Measurements from ENCODE around the gene BEST1.

Gene BEST1

DNA sequence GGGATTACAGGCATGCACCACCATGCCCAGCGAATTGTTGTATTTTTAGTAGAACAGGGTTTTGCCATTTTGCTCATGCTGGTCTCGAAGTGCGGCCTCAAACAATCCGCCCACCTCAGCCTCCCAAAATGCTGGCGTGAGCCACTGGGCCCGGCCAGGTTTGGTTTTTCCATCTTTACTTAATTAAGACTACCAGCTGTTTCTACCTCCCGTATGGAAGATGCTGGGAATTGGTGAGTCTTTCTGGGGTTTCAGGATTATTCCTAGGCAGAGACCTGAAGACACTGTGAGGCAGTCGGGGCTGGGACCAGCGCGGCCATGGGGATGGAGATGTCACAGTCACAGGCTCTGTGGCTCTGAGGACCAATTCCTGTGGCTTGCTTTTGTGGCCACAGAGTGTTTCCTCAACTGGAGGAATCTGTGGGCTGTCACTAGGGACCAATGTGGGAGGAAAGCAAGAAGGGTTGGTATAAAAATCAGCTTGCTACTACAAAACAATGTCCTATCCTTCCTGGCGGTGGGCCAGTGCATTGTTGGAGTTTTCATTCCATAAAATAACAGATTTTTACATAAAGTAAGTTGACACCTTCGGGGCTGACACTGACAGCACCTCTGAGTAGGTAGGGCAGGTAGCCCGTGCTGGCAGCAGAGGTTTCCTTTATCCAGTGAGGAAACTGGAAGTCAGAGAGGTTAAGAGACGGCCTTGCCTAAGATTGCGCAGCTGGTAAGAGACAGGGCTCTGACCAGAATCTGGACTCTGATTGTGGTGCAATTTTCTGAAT is 25.7 kb downstream of the BEST1 start:
- Histone ChIP-seq H3K36me3 (no peaks in the 10 kb centered on the region), H3K4me2 (peak overlapping the region; percentile 68 to 98 (median 93)), H3K4me1 (peaks cover 51 to 95% (median 82%) of the 10 kb centered on the region in 10 experiments), H3K4me3 (no peak overlapping the region), H3K27me3 (peaks cover 0 to 3% (median 0%) of the 10 kb centered on the region in 11 experiments; a peak in 2 of 22 replicates), H3K9me3 (replicated peaks in 1 of 11) (no peaks in the 10 kb centered on the region), H4K20me1 (no peaks in the 10 kb centered on the region), H3K27ac (peak overlapping the region in 9 of 11 experiments; percentile 17 to 100 (median 98); a peak in 16 of 22 replicates), H3K9ac (peak overlapping the region in 9 of 11 experiments; percentile 0 to 100 (median 46); a peak in 13 of 22 replicates)
- peak in 1 of 11 experiments; percentile 41; a peak in 2 of 22 replicates for TF ChIP-seq Cebpa-rat (IDR thresholded peaks at IDR 0.05)

DNA sequence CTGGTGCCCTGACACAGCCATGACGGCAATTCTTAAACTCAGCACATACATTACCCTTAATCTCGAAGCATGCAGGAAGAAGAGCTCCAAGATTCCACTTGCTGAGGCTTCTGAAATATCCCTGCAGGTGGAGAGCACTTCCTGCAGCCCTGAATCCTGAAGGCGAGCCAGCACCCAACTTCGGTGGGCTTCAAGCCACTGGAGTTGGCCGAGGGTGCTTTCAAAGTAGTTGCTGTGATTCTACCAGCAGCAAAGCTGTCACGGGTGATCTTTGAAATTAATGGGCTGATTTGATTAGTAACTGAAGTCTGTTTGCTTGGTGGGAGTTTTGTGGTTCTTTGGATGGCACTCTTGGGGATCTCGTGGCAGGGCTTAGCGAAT is 26.3 kb downstream of the BEST1 start:
- Histone ChIP-seq H3K9me3 (replicated peaks in 1 of 11) (no peaks in the 10 kb centered on the region), H3K27ac (peak overlapping the region in 10 of 11 experiments; percentile 3 to 100 (median 98); a peak in 16 of 22 replicates), H3K27me3 (peaks cover 0 to 3% (median 0%) of the 10 kb centered on the region in 11 experiments; a peak in 2 of 22 replicates), H3K4me2 (peak overlapping the region; percentile 68 to 98 (median 93)), H3K4me1 (peaks cover 47 to 95% (median 82%) of the 10 kb centered on the region in 10 experiments), H3K9ac (peak overlapping the region in 9 of 11 experiments; percentile 0 to 100 (median 46); a peak in 12 of 22 replicates), H4K20me1 (no peaks in the 10 kb centered on the region), H3K36me3 (no peaks in the 10 kb centered on the region), H3K4me3 (no peak overlapping the region)
- no peak for TF ChIP-seq Cebpa-rat (IDR thresholded peaks at IDR 0.05)

DNA sequence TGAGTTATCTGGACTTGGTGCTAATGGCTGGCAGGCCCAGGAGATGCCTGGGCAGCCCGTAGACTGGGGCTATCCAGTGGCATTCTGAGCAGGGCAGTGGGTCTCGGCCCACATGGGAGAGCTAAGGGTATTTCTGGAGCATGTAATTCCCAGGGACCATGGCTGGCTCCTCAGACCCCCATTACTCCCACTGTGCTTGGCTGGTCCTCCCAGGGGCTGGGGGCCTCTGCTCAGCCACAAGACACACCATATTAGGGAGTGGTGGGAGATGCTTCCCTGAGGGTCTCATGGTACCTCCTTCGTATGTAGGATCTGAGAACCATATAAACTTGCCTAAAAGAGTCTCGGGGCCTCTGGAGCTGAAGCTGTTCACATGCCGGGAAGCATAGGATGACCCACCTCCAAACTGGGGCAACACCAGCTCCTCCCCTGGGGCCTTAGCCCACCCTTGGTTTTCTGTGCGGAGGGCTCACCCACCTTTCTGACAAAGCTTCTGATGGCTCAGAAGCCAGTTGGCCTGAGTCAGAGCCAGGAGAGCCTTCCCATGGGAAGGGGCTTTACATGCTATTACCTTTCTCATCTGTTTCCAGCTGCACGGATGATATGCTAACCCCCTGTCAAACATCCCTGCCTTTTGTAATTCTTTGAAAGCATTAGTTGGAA is 26.8 kb downstream of the BEST1 start:
- H3K27me3 ChIP-seq, result peaks cover 0 to 3% (median 0%) of the 10 kb centered on the region in 11 experiments; a peak in 2 of 22 replicates
- peak overlapping the region in 9 of 11 experiments; percentile 3 to 100 (median 98); a peak in 16 of 22 replicates for H3K27ac ChIP-seq
- no peak for TF ChIP-seq Cebpa-rat (IDR thresholded peaks at IDR 0.05)
- H3K9ac ChIP-seq, result peak overlapping the region in 7 of 11 experiments; percentile 9 to 100 (median 98); a peak in 8 of 22 replicates
- no peak overlapping the region for H3K4me3 ChIP-seq
- no peaks in the 10 kb centered on the region for H4K20me1 ChIP-seq
- H3K4me1 ChIP-seq, result peaks cover 48 to 99% (median 84%) of the 10 kb centered on the region in 10 experiments
- H3K4me2 ChIP-seq, result peak overlapping the region; percentile 68 to 98 (median 93); a peak in 21 of 22 replicates
- no peaks in the 10 kb centered on the region for H3K9me3 ChIP-seq (replicated peaks in 1 of 11)
- H3K36me3 ChIP-seq, result no peaks in the 10 kb centered on the region

DNA sequence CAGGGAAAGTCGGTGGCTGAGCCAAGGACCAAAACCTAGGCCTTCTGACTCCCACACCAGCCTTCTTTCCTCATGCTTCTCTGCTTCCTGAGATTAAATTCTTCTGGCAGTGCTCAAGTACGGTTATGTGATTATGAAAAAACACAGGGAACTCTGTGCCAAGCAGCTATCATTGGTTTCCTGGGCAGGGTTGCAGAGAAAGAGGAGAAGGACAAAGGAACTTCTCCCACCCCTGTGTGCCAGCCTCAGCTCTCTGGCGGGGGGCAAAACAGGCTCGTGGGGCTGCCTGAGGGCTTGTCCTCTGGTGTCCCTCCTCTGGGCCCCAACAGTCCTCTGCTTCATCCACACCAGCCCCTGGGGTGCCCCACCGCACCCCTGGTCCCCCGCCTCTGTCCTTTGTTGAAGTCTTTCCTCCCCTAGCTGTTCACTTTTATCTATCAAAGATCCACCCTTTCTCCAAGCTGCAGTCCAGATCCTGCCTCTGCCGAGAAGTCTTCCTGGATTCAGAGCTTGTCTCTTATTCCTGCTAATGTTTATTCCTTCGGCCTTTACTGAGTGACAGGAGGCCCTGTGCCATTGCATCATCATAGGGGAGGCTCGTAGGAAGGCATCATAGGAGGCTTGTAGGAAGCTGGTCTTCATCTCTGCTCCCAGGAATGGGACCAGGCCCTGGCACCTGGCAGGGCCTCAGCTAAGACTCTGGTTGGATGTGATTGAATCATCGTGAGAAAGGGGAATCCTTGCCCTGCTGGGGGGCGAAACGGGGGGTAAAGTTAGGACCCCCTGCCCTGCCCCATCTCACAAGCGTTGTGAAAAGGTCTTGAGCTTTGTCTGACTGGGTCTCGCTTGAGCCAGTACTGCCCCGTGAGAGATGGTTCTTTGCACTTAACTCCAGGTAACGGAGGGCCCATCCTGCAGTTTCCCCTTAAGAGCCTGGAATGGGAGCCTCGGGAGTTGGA is 28.8 kb downstream of the BEST1 start:
- peak overlapping the region in 6 of 11 experiments; percentile 23 to 98 (median 85); a peak in 11 of 22 replicates for H3K4me2 ChIP-seq
- peaks cover 0 to 3% (median 0%) of the 10 kb centered on the region in 11 experiments; a peak in 2 of 22 replicates for H3K27me3 ChIP-seq
- H3K27ac ChIP-seq, result peak overlapping the region in 8 of 11 experiments; percentile 2 to 77 (median 66); a peak in 10 of 22 replicates
- H3K4me3 ChIP-seq, result no peak overlapping the region
- no peaks in the 10 kb centered on the region for H4K20me1 ChIP-seq
- peaks cover 43 to 100% (median 84%) of the 10 kb centered on the region in 10 experiments for H3K4me1 ChIP-seq
- peak in 2 of 11 experiments; percentile 7 to 26; a peak in 1 of 22 replicates for TF ChIP-seq Cebpa-rat (IDR thresholded peaks at IDR 0.05)
- H3K9ac ChIP-seq, result peak overlapping the region in 6 of 11 experiments; percentile 18 to 71 (median 46); a peak in 11 of 22 replicates
- no peaks in the 10 kb centered on the region for H3K36me3 ChIP-seq
- H3K9me3 ChIP-seq (replicated peaks in 1 of 11), result no peaks in the 10 kb centered on the region

DNA sequence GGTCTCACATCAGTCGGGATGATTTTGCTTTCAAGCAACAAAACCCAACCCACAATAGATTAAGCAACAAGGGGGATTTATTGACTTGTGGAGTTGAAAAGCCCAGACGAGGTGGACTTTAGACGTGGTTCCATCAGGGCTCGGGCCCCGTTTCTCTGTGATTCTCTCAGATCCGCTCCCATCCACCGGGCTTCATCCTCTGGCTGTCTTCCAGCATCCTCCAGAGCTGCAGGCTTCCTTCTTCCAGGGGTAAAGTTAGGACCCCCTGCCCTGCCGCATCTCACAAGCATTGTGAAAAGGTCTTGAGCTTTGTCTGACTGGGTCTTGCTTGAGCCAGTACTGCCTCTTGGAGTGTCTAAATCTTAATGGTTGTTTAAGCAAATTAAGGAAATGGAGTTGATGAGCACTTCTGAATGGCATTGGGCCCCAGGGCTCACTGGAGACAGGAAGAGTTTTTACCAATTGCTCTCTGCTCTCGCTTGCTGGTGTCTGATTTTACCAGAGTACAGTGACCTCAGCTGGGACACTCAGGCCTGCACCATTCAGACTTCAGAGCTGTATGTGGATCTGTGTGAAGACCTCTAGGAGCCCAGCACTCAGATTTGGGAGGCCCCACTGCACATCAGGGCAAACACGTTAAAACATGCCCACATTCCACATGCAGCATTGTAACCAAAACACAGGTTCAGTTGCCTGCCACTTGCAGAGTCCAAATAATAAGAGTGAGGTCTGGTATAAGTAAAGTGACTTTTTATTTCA is 30.8 kb downstream of the BEST1 start:
- peak overlapping the region in 5 of 11 experiments; percentile 27 to 66 (median 46); a peak in 8 of 22 replicates for H3K9ac ChIP-seq
- peak overlapping the region in 10 of 11 experiments; percentile 61 to 93 (median 68); a peak in 20 of 22 replicates for H3K4me2 ChIP-seq
- H4K20me1 ChIP-seq, result no peaks in the 10 kb centered on the region
- peaks cover 0 to 3% (median 0%) of the 10 kb centered on the region in 11 experiments; a peak in 1 of 22 replicates for H3K27me3 ChIP-seq
- TF ChIP-seq Cebpa-rat (IDR thresholded peaks at IDR 0.05), result no peak
- peak overlapping the region in 9 of 11 experiments; percentile 0 to 79 (median 65); a peak in 12 of 22 replicates for H3K27ac ChIP-seq
- H3K9me3 ChIP-seq (replicated peaks in 1 of 11), result peaks cover 0 to 7% (median 0%) of the 10 kb centered on the region in 11 experiments; a peak in 2 of 22 replicates
- H3K36me3 ChIP-seq, result no peaks in the 10 kb centered on the region
- peaks cover 35 to 100% (median 67%) of the 10 kb centered on the region in 10 experiments for H3K4me1 ChIP-seq
- H3K4me3 ChIP-seq, result no peak overlapping the region

DNA sequence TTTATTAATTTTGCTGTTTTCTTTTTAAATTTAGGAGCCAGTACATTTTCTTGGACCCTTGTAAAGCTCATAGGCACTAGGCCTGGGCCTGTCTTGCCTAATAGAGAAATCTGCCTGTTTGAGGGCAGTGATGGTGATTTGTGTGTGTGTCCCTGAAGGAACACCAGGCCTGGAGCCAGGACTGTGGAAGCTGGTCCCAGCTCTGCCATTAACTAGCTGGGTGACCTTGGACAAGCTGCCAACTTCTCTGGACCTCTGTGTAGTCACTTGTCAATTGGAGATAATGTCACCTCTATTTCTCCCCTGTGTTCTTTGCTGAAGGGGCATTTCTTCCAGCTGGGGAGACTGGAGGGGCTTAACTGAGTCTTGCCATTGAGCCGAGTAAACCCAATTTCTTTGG is 33.3 kb downstream of the BEST1 start:
- H4K20me1 ChIP-seq, result no peaks in the 10 kb centered on the region
- H3K9me3 ChIP-seq (replicated peaks in 1 of 11), result peaks cover 20 to 31% (median 22%) of the 10 kb centered on the region in 11 experiments
- H3K4me2 ChIP-seq, result peak overlapping the region in 9 of 11 experiments; percentile 61 to 82 (median 68); a peak in 16 of 22 replicates
- H3K27ac ChIP-seq, result peak overlapping the region in 8 of 11 experiments; percentile 10 to 79 (median 51); a peak in 14 of 22 replicates
- TF ChIP-seq Cebpa-rat (IDR thresholded peaks at IDR 0.05), result no peak
- no peaks in the 10 kb centered on the region; a peak in 1 of 22 replicates for H3K36me3 ChIP-seq
- H3K4me1 ChIP-seq, result peaks cover 26 to 90% (median 48%) of the 10 kb centered on the region in 10 experiments
- H3K27me3 ChIP-seq, result 0 out of 22 replicates have a peak, but pooled peaks cover 0 to under 1% (median 0%) of the 10 kb centered on the region in 11 experiments
- H3K9ac ChIP-seq, result peak overlapping the region in 1 of 11 experiments; percentile 56; a peak in 1 of 22 replicates
- no peak overlapping the region for H3K4me3 ChIP-seq

DNA sequence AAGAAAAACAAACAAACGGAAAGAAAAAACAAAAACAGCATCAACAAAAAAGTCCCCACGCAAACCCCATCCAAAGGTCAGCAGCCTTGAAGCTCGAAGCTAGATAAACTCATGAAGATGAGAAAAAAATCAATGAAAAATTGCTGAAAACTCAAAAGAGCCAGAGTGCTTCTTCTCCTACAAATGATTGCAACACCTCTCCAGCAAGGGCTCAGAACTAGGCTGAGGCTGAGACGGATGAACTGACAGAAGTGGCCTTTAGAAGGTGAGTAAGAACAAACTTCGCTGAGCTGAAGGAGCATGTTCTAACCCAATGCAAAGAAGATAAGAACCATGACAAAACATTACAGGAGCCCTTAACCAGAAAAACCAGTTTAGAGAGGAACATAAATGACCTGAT is 35.7 kb downstream of the BEST1 start:
- H3K4me2 ChIP-seq, result peak overlapping the region in 10 of 11 experiments; percentile 4 to 82 (median 20); a peak in 12 of 22 replicates
- H3K4me3 ChIP-seq, result no peak overlapping the region
- peak overlapping the region in 3 of 11 experiments; percentile 5 to 15 (median 9); a peak in 2 of 22 replicates for H3K9ac ChIP-seq
- no peaks in the 10 kb centered on the region for H3K27me3 ChIP-seq
- peaks cover 23 to 90% (median 34%) of the 10 kb centered on the region in 10 experiments for H3K4me1 ChIP-seq
- peak in 3 of 11 experiments; percentile 42 to 62 (median 56); a peak in 4 of 22 replicates for TF ChIP-seq Cebpa-rat (IDR thresholded peaks at IDR 0.05)
- peaks cover 20 to 46% (median 24%) of the 10 kb centered on the region in 11 experiments for H3K9me3 ChIP-seq (replicated peaks in 1 of 11)
- H3K36me3 ChIP-seq, result no peaks in the 10 kb centered on the region; a peak in 1 of 22 replicates
- peak overlapping the region in 4 of 11 experiments; percentile 1 to 52 (median 23); a peak in 5 of 22 replicates for H3K27ac ChIP-seq
- H4K20me1 ChIP-seq, result no peaks in the 10 kb centered on the region
